Smooth muscle cell (in vitro differentiated cells): ENCODE measurements around the gene CYTH3. TPM values are rescaled to one million over a fixed set of nuclear protein-coding genes. Genes with fewer than 3 reads are reported as not detected.

Experiments
- DNase-seq: peaks from one replicate; lab custom pipeline; 2025; ENCODE audit not compliant: unreplicated experiment; lab: John Stamatoyannopoulos, UW
- H2AFZ ChIP-seq: fragments of 200-600 bp; sonication (generic); 2 replicates; pipeline ENCODE4 v1.6.0; 2016; ENCODE audit warnings: antibody characterized with exemption, low read depth, mild to moderate bottlenecking
- H3F3A ChIP-seq: fragments of 200-600 bp; sonication (generic); 2 replicates; pipeline ENCODE4 v1.6.0; 2017; ENCODE audit warnings: antibody characterized with exemption, low read depth
- H3K27ac ChIP-seq: fragments of 200-600 bp; sonication (generic); 2 replicates; pipeline ENCODE4 v1.5.1; 2016; ENCODE audit warnings: low read depth, mild to moderate bottlenecking
- H3K27me3 ChIP-seq: fragments of 200-600 bp; sonication (generic); 2 replicates; pipeline ENCODE4 v1.6.1; 2016; ENCODE audit warnings: low read depth, mild to moderate bottlenecking
- H3K36me3 ChIP-seq: fragments of 200-600 bp; sonication (generic); 2 replicates; pipeline ENCODE4 v1.5.1; 2016; ENCODE audit warnings: low read depth
- H3K4me1 ChIP-seq: fragments of 200-600 bp; sonication (generic); 2 replicates; pipeline ENCODE4 v1.5.1; 2016; ENCODE audit warnings: low read depth
- H3K4me2 ChIP-seq: fragments of 200-600 bp; sonication (generic); 2 replicates; pipeline ENCODE4 v1.6.0; 2016; ENCODE audit warnings: mild to moderate bottlenecking
- H3K4me3 ChIP-seq: fragments of 200-600 bp; sonication (generic); 2 replicates; pipeline ENCODE4 v1.5.1; 2016; ENCODE audit warnings: mild to moderate bottlenecking
- H3K79me2 ChIP-seq: fragments of 200-600 bp; sonication (generic); 2 replicates; pipeline ENCODE4 v1.6.0; 2016; ENCODE audit warnings: low read depth, mild to moderate bottlenecking
- H3K9ac ChIP-seq: fragments of 200-600 bp; sonication (generic); 2 replicates; pipeline ENCODE4 v1.6.0; 2016; ENCODE audit warnings: low read depth
- H3K9me3 ChIP-seq: fragments of 200-600 bp; sonication (generic); replicated peaks from 2 replicates; pipeline ENCODE4 v1.5.1; 2016; ENCODE audit warnings: low read depth
- H4K20me1 ChIP-seq: fragments of 200-600 bp; sonication (generic); 2 replicates; pipeline ENCODE4 v1.6.0; 2016; ENCODE audit warnings: low read depth
- WGBS: methylation state at CpG from one replicate; pipeline ENCODE4 v1.1.7; 2016; ENCODE audit warnings: low lambda C conversion rate; 5-methylcytosine and 5-hydroxymethylcytosine counted together
- polyA plus RNA-seq: library from polyadenylated mRNA; unstranded; fragments of >200 nt; fragmentation: Nextera tagmentation; extraction: Ambion mirVana; gene quantifications from 2 replicates; pipeline ENCODE4 v1.2.1, GENCODE V29; 2016
- total RNA-seq: library from RNA; depleted of rRNA; stranded (reverse); fragments of >200 nt; gene quantifications from 2 replicates; pipeline ENCODE4 v1.2.3, GENCODE V29; 2014
- TF ChIP-seq, protein P1 (sequence below): fragments of 200-600 bp; sonication (generic); IDR thresholded peaks from 2 replicates; pipeline ENCODE4 v1.5.1; 2017; ENCODE audit warnings: borderline replicate concordance, mild to moderate bottlenecking, antibody characterized with exemption; ENCODE audit not compliant: insufficient read depth, poor library complexity, severe bottlenecking

CYTH3 gene, protein sequence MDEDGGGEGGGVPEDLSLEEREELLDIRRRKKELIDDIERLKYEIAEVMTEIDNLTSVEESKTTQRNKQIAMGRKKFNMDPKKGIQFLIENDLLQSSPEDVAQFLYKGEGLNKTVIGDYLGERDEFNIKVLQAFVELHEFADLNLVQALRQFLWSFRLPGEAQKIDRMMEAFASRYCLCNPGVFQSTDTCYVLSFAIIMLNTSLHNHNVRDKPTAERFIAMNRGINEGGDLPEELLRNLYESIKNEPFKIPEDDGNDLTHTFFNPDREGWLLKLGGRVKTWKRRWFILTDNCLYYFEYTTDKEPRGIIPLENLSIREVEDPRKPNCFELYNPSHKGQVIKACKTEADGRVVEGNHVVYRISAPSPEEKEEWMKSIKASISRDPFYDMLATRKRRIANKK
- total RNA-seq (7.6 and 18.4 TPM in 2 replicates), polyA plus RNA-seq (11.4 and 12.3 TPM in 2 replicates)

DNA sequence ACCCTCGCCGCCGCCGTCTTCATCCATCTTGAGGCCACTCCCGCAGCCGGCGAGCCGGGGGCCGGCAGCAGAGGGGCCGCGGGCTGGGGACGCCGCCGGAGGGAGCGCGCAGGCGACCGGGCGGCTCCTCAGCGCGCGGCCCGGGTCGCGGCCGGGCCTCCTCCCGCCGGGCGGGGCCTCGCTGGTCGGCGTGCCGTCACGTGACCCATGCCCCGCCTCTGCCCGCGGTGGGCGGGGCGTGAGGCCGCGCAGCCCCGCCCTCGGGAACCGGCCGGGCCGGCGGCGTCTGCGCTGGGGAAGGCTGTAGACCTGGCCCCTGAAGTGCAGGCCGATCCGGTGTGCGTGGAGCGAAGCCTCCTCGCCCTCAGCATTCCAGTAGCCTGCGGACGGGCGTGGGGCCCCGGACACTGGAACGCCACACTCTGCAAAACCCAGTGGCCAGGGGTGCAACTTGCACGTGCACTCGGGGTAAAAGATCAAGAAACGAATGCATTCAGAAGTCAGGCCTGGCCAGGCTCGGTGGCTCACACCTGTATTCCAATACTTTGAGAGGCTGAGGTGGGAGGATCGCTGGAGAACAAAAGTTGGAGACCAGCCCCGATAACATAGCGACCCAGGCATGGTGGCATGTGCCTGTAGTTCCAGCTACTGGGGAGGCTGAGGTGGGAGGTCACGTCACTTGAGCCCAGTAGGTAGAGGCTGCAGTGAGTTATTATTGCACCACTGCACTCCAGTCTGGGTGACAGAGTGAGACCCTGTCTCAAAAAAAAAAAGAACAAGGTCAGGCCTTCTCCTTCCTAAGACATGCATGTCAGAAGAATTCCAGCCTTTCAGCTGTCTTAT, at the start of gene CYTH3:
CYTH3 (minus strand) TSS at position 144 of the 843 bp plus-strand sequence; CDS start at position 27, 117 bp downstream.
- Histone ChIP-seq H3K4me2 (peak within 1 kb of the TSS; percentile 98), H3K36me3 (no peaks in the 10 kb centered on the region), H3K9ac (peak within 1 kb of the TSS; percentile 85), H3K4me3 (peak within 1 kb of the TSS; percentile 97), H3K27ac (no peak within 1 kb of the TSS), H3K4me1 (peaks cover 6% of the 10 kb centered on the region), H3K27me3 (no peaks in the 10 kb centered on the region), H4K20me1 (peaks cover 26% of the 10 kb centered on the region), H3K9me3 (no peaks in the 10 kb centered on the region), H3F3A (no peaks in the 10 kb centered on the region), H2AFZ (peak within 1 kb of the TSS; percentile 93), H3K79me2 (peaks cover 39% of the 10 kb centered on the region)
- DNase-seq: peak; percentile 36
- 16% methylated on average over 37 of the region's 67 CpGs for WGBS
- TF ChIP-seq, protein P1, sequence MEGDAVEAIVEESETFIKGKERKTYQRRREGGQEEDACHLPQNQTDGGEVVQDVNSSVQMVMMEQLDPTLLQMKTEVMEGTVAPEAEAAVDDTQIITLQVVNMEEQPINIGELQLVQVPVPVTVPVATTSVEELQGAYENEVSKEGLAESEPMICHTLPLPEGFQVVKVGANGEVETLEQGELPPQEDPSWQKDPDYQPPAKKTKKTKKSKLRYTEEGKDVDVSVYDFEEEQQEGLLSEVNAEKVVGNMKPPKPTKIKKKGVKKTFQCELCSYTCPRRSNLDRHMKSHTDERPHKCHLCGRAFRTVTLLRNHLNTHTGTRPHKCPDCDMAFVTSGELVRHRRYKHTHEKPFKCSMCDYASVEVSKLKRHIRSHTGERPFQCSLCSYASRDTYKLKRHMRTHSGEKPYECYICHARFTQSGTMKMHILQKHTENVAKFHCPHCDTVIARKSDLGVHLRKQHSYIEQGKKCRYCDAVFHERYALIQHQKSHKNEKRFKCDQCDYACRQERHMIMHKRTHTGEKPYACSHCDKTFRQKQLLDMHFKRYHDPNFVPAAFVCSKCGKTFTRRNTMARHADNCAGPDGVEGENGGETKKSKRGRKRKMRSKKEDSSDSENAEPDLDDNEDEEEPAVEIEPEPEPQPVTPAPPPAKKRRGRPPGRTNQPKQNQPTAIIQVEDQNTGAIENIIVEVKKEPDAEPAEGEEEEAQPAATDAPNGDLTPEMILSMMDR: no peak

DNA sequence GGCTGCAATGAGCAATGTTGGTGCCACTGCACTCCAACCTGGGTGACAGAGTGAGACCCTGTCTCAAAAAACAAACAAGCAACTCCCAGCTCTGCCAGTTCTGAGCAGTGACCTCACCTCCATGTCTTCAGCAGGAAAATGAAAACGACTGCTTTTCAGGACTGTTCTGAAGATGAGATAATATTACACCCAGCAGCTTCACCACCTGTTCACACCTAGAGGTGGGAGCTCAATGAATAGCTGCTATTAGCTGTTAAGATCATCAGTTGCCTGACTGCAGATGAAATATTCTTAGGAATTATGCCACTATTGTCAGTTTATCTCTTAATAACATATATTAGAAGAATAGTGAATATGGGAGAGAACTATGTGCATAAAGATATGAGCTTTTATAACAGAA, 48.4 kb upstream of the CYTH3 start:
- no peaks in the 10 kb centered on the region for H3K36me3 ChIP-seq
- no peak overlapping the region for H3K27ac ChIP-seq
- 76% methylated on average over 1 of the region's 1 CpG for WGBS
- no peaks in the 10 kb centered on the region for H3K4me1 ChIP-seq
- no peaks in the 10 kb centered on the region for H4K20me1 ChIP-seq
- no peak overlapping the region for H3K9ac ChIP-seq
- H3K79me2 ChIP-seq: no peaks in the 10 kb centered on the region
- H3K4me3 ChIP-seq: no peak overlapping the region
- H3F3A ChIP-seq: no peaks in the 10 kb centered on the region
- TF ChIP-seq, protein P1: no peak
- H2AFZ ChIP-seq: no peak overlapping the region
- no peaks in the 10 kb centered on the region for H3K27me3 ChIP-seq
- H3K9me3 ChIP-seq: no peaks in the 10 kb centered on the region
- H3K4me2 ChIP-seq: no peak overlapping the region
- DNase-seq: no peak

DNA sequence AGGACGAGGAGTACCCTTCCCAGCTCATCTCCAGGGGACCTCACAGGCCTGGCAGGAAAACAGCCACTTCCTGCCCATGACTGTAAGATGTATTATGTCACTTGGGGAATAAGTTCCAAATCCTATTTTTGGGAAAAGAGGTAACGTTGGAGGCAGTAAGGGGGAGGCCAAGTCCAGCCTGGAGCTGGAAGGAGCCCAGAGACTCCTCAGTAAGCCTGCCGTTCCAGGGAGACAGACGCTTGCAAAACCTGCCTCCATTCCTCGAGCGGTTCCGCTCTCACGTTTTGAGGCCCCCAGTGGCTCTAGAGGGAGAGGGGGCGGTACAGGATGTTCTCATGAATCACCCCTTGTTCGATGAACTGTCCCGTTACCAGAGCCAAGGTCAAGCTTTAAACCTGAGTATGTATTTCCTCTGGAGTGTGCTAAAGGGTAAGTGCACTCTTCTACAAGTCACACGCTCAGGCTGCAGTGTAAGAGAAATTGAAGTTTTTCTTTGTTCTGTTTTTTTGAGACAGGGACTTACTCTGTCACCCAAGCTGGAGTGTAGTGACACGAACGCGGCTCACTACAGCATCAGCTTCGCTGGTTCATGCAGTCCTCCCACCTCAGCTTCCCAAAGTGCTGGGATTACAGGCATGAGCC, 45.5 kb upstream of the CYTH3 start:
- no peaks in the 10 kb centered on the region for H4K20me1 ChIP-seq
- H2AFZ ChIP-seq: peak overlapping the region; percentile 55
- no peak for DNase-seq
- TF ChIP-seq, protein P1: no peak
- no peaks in the 10 kb centered on the region for H3F3A ChIP-seq
- H3K27ac ChIP-seq: no peak overlapping the region
- H3K79me2 ChIP-seq: no peaks in the 10 kb centered on the region
- no peak overlapping the region for H3K4me3 ChIP-seq
- peak overlapping the region; percentile 27 for H3K4me2 ChIP-seq
- no peaks in the 10 kb centered on the region for H3K27me3 ChIP-seq
- no peaks in the 10 kb centered on the region for H3K36me3 ChIP-seq
- no peak overlapping the region for H3K9ac ChIP-seq
- H3K9me3 ChIP-seq: no peaks in the 10 kb centered on the region
- 62% methylated on average over 16 of the region's 16 CpGs for WGBS
- H3K4me1 ChIP-seq: no peaks in the 10 kb centered on the region
